22Rv1 (cell line): ENCODE results near the gene PRAC1.

ENCODE experiments used
- H3K27ac ChIP-seq: fragments of 450-650 bp; 2 replicates; pipeline ENCODE4 v1.5.1; 2017
- CTCF ChIP-seq: fragments of 450-650 bp; IDR thresholded peaks from 2 replicates; pipeline ENCODE4 v1.5.1; 2017; ENCODE audit warnings: mild to moderate bottlenecking
- ZFX ChIP-seq: fragments of 450-650 bp; IDR thresholded peaks from 2 replicates; pipeline ENCODE4 v1.6.1; 2017; ENCODE audit warnings: antibody characterized with exemption, borderline replicate concordance

The PRAC1 gene

GRCh38 chr17:48751733-48752398 lies 29.5 kb upstream of the PRAC1 start:
- H3K27ac ChIP-seq = peak overlapping the region; percentile 93
- TF ChIP-seq CTCF = no peak
- TF ChIP-seq ZFX = no peak

- TF ChIP-seq CTCF (peak; percentile 23; the same call in 1 of the 2 replicates), ZFX (no peak)
- peak overlapping the region; percentile 93 for H3K27ac ChIP-seq
Measured at GRCh38 chr17:48751172-48751571, 28.9 kb upstream of the PRAC1 start.

- TF ChIP-seq ZFX = no peak
- no peak for TF ChIP-seq CTCF
- peak overlapping the region; percentile 93 for H3K27ac ChIP-seq
Measured at GRCh38 chr17:48749621-48750553, 27.6 kb upstream of the PRAC1 start.

- H3K27ac ChIP-seq = peak overlapping the region; percentile 93
- no peak for TF ChIP-seq CTCF
- no peak for TF ChIP-seq ZFX
Measured at GRCh38 chr17:48748718-48749566, 26.6 kb upstream of the PRAC1 start.

GRCh38 chr17:48747445-48748363 lies 25.4 kb upstream of the PRAC1 start:
- peak overlapping the region; percentile 93 for H3K27ac ChIP-seq
- no peak for TF ChIP-seq ZFX
- TF ChIP-seq CTCF = no peak

- no peak for TF ChIP-seq CTCF
- no peak for TF ChIP-seq ZFX
Measured at GRCh38 chr17:48746916-48747444, 24.7 kb upstream of the PRAC1 start.

More at GRCh38 chr17:48746916-48747444, 24.7 kb upstream of the PRAC1 start:
- H3K27ac ChIP-seq = peak overlapping the region; percentile 93
